Suppressor macrophage treated with lipopolysaccharide for 1 hour (primary cell): ENCODE results near the gene SLC6A6.

Experiments
- DNase-seq, 3 donors: peaks; one replicate each; pipeline ENCODE4 v3.0.0-alpha.2; 2020 to 2022

SLC6A6 gene

DNA sequence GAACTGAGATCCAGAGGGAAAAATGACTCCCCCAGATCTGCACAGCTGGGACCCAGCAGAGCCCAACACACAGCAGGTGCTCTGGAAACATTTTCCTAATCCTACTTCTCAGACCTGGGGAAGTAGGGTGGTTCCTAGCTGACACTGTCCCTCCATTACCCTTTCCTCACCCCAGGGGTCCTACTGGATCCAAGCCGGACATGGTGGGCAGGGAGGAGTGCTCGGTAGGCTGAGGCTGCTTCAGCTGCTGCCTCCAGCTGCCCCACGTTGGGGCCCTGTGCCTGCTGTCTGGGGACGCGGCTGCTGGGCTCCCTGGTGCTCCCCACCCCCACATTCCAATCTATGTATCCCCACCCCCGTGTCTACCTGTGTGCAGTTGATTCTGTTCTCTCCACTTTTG lies 29.8 kb upstream of the SLC6A6 start:
- no peak for DNase-seq

DNA sequence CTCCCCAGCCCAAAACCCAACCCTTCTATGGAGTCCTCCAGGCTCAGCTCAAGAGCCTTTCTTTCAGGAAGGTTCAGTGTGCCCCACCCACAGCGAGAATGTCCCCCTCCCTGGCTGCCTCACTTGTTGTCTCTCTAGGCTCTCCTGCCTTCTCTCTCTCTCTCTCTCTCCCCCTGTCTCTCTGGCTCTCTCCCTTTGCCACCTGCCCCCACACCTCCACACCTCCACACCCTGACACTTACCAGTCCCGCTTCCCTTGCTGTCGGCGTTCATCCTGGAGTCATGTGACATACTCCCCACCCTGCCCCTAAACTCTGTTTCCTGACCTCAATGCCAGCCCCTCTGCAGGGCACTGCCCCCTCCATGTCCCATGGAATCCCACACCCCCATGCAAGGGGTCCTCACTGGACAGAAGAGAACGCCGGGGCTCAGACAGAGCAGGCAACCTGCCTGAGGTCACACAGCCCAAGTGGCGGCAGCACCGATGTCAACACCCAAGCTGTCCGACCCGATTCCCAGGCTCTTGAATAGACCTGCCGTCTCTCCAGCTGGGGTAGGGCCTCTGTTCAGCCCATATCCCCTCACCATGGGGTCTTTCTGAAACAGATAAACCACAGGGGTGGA lies 28.5 kb upstream of the SLC6A6 start:
- no peak for DNase-seq

- DNase-seq: peak; percentile 54 to 73 (median 55)
Measured at GRCh38 chr3:14374444-14374883, 27.9 kb upstream of the SLC6A6 start.

GRCh38 chr3:14375192-14375591 lies 27.2 kb upstream of the SLC6A6 start:
- no peak for DNase-seq

- peak in 1 of 3 donors; percentile 22 for DNase-seq
Measured at GRCh38 chr3:14376348-14377043, 25.9 kb upstream of the SLC6A6 start.

DNA sequence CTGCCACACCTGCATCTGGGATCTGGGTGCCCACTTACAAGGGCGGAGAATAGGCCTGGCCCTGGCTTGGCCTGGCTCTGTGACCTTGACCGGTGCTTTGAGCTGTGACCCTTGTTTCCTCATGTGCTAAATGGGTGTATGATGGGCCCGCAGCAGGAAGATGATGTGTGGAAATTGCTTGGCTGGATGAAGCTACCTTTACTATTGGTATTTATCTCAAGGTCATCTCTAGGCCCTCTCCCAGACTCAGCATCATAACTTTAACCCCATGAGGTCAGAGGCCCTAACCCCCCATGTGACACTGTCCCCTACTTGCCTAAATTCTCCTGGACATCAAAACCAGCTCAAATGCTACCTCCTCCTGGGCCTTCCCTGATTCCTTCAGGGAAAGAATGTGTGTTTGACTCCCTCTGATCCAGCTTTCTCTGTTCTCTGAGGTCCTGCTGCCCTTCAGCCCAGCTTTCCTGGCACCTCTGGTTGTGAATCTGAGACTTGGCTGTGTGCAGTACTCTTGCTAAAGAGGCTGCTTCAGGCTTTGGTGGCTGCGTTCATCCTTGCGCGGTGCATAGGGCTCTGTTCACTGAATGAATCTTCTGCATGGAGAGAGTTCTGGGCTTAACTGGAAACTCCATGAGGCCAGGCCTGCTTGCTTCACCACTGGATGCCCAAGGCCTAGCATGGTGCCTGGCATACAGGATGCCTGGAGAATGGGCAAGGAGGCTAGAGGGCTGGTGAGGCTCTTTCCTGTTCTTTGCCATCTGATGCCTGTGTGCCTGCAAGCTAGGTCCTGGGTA lies 25.2 kb upstream of the SLC6A6 start:
- no peak for DNase-seq

DNA sequence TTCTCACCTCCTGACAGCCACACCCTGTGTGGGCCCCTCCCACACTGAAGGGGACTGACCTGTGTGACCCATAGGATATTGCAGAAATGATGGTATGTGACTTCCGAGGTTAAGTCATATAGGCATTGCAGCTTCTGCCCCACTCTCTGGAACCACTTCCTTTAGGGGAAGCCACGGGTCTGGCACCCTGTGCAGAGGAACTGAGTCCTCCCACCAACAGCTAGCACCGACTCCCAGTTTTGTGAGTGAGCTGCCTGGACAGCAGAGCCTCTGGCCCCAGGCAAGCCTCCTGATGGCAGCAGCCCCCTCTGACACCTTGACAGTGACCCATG lies 24.6 kb upstream of the SLC6A6 start:
- DNase-seq: peak; percentile 91 to 94 (median 92)

GRCh38 chr3:14378415-14378814 lies 24.0 kb upstream of the SLC6A6 start:
- DNase-seq: peak; percentile 66 to 77 (median 70)

GRCh38 chr3:14379843-14380242 lies 22.6 kb upstream of the SLC6A6 start:
- DNase-seq: no peak

DNA sequence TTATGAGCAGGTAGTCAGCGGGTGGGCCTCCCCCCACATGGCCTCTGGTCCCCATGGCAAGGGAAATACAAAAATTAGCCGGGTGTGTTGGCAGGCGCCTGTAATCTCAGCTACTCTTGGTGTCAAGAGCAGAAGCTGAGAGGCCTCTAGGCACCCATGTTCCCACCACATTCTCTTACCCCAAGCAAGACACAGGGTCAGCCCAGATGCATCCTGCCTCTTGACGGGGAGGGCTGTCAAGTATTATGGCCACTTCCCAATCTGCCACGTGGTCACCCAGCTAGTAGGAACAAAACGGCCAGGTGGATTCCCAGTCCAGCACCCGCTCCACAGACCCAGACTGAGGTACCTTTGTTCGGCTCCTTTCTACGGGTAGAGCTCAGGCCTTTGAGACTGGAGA lies 16.2 kb upstream of the SLC6A6 start:
- DNase-seq: no peak

- DNase-seq: peak; percentile 69 to 78 (median 72)
Measured at GRCh38 chr3:14388201-14388600, 14.2 kb upstream of the SLC6A6 start.

GRCh38 chr3:14389166-14389606 lies 13.2 kb upstream of the SLC6A6 start:
- DNase-seq: no peak

- DNase-seq: no peak
Measured at GRCh38 chr3:14389716-14390115, 12.7 kb upstream of the SLC6A6 start.

- DNase-seq: peak; percentile 77 to 87 (median 83)
Measured at GRCh38 chr3:14391033-14391432, 11.4 kb upstream of the SLC6A6 start.

- DNase-seq: no peak
Measured at GRCh38 chr3:14392231-14392630, 10.2 kb upstream of the SLC6A6 start.

GRCh38 chr3:14392803-14393319 lies 9.5 kb upstream of the SLC6A6 start:
- DNase-seq: no peak

DNA sequence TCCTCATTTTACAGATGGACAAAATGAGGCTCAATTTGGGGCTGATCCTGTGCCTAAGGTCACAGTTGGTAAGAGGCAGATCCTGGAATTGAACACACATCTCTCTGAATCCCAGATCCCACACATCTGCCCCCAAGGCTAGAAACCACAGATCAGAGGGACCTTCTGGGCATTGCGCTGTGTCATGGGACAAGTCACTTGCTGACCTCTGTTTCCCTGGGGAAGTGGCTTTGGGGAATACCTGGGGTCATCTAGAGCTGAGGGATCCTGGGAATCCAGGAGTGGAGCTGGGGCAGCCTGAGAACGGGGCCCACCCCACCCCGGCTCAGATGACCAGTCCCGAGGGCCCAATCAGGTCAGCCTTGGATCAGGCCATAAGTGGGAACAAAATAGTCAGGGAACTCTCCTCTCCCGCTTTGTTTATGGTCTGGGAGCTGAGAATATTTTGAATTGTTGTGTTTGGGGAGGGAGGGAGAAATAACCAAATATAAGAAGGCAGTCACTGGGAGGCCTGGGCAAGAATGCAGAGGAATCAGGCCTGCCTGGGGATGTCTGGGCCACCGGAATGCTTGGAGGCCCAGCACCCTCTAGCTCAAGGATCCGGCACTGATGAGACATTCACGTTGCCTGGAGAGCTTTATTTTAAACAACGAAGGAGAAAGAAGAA lies 8.8 kb upstream of the SLC6A6 start:
- DNase-seq: peak in 1 of 3 donors; percentile 32

DNA sequence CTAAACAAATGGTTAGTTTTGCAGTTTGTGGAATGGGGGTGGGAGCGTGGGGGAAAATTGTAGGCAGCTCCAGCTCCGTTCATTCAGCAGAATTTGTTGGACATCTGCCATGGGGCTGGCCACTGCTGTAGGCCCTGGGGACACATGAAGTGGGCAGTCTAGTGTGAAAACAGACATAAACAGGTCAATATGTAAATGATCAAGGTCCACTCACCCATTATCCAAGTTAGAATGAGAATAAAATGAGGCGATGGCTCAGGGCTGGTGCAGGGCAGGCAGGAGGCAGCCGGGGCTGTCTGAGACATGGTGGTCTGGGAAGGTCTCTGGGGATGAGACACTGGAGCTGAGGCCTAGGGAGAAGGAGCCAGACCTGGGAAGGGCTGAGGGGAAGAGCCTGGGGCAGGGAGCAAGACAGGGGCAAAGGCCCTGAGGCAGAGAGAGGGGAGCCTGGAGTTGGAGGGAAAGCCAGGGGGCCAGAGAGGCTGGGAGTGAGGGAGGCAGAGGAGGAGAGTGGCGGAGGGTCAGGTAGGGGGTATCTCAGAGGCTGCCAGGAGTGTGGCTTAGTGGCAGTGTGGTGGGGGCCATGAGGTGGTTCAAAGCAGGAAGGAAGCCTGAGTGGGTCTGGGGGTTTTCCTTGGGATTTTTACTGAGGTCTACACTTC lies 6.2 kb upstream of the SLC6A6 start:
- DNase-seq: no peak

GRCh38 chr3:14397046-14397445 lies 5.4 kb upstream of the SLC6A6 start:
- DNase-seq: no peak

DNA sequence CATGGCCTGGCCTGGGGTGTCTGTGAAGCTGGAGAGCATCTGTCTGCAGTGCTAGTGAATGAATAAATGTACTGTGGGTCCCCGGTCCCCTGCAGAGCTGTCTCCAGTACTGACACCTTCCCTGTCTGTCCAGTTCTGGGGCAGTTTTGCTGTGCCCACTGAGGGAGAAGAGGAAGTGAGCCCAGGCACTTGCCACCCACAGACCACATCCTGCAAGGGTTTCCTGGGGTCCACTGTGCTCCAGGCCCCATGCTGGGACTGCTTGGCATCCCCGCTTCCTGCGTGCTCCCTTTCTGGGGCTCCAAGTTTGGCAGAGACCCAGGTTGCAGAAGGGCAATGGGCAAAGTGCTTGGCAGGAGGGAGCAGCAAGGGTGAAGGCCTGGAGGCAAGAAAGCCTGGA lies 4.9 kb upstream of the SLC6A6 start:
- DNase-seq: peak; percentile 67 to 70 (median 69)

GRCh38 chr3:14397940-14398796 lies 4.2 kb upstream of the SLC6A6 start:
- no peak for DNase-seq

GRCh38 chr3:14398797-14399106 lies 3.7 kb upstream of the SLC6A6 start:
- no peak for DNase-seq
